ENCODE results near the gene SHB. TPM values are rescaled to one million over a fixed set of nuclear protein-coding genes. Genes with fewer than 3 reads are reported as not detected.
"Not testable (repeated sequence)": the region's sequence is repeated elsewhere in the genome, so short reads cannot be mapped to it uniquely, and the experiment has no call there.

SHB gene
- total and polyA plus RNA-seq, 2 experiments from 2014 or later: 28.2 to 46.9 TPM

GRCh38 chr9:37967761-37968080 is 101.3 kb downstream of the SHB start:
- no peak for TF ChIP-seq CTCF (IDR thresholded peaks at IDR 0.05; ENCODE audit: low read depth, low read length)
- H3K9me3 ChIP-seq (ENCODE audit: low read depth): no peaks in the 10 kb centered on the region
- no peak overlapping the region for H3K4me3 ChIP-seq
- H3K27ac ChIP-seq: no peak overlapping the region
- peaks cover 20% of the 10 kb centered on the region for H3K4me1 ChIP-seq (ENCODE audit: low read depth)
- no peaks in the 10 kb centered on the region for H3K27me3 ChIP-seq
- no peak for DNase-seq (ENCODE audit: low read depth in 1 of 2, low spot score in 1 of 2)
- no peaks in the 10 kb centered on the region for H3K36me3 ChIP-seq

- no peaks in the 10 kb centered on the region for H3K9me3 ChIP-seq (ENCODE audit: low read depth)
- no peak overlapping the region for H3K4me3 ChIP-seq
- no peak for TF ChIP-seq CTCF (IDR thresholded peaks at IDR 0.05; ENCODE audit: low read depth, low read length)
- no peaks in the 10 kb centered on the region for H3K36me3 ChIP-seq
- peaks cover 20% of the 10 kb centered on the region for H3K4me1 ChIP-seq (ENCODE audit: low read depth)
- DNase-seq (ENCODE audit: low read depth in 1 of 2, low spot score in 1 of 2): no peak
- no peaks in the 10 kb centered on the region for H3K27me3 ChIP-seq
- H3K27ac ChIP-seq: no peak overlapping the region
These were observed 101.8 kb downstream of the SHB start for GRCh38 chr9:37967014-37967760.

GRCh38 chr9:37966412-37967013 is 102.5 kb downstream of the SHB start:
- no peak overlapping the region for H3K27ac ChIP-seq

GRCh38 chr9:37965676-37966345 is 103.2 kb downstream of the SHB start:
- not testable (repeated sequence) for H3K4me3 ChIP-seq; H3K27ac ChIP-seq; H3K27me3 ChIP-seq; H3K36me3 ChIP-seq; H3K9me3 ChIP-seq (ENCODE audit: low read depth)
- DNase-seq (ENCODE audit: low read depth in 1 of 2, low spot score in 1 of 2): peak in 1 of 2 donors; percentile 47
- peaks cover 18% of the 10 kb centered on the region for H3K4me1 ChIP-seq (ENCODE audit: low read depth)

More at GRCh38 chr9:37966412-37967013, 102.5 kb downstream of the SHB start:
- no peaks in the 10 kb centered on the region for H3K27me3 ChIP-seq
- H3K9me3 ChIP-seq (ENCODE audit: low read depth): no peaks in the 10 kb centered on the region
- peaks cover 20% of the 10 kb centered on the region for H3K4me1 ChIP-seq (ENCODE audit: low read depth)
- DNase-seq (ENCODE audit: low read depth in 1 of 2, low spot score in 1 of 2): no peak
- H3K4me3 ChIP-seq: no peak overlapping the region
- no peaks in the 10 kb centered on the region for H3K36me3 ChIP-seq
- no peak for TF ChIP-seq CTCF (IDR thresholded peaks at IDR 0.05; ENCODE audit: low read depth, low read length)

GRCh38 chr9:37965116-37965515 is 103.9 kb downstream of the SHB start:
- no peaks in the 10 kb centered on the region for H3K9me3 ChIP-seq (ENCODE audit: low read depth)
- H3K36me3 ChIP-seq: no peaks in the 10 kb centered on the region
- H3K4me3 ChIP-seq: no peak overlapping the region
- no peak for TF ChIP-seq CTCF (IDR thresholded peaks at IDR 0.05; ENCODE audit: low read depth, low read length)
- H3K4me1 ChIP-seq (ENCODE audit: low read depth): peaks cover 12% of the 10 kb centered on the region
- DNase-seq (ENCODE audit: low read depth in 1 of 2, low spot score in 1 of 2): no peak
- no peak overlapping the region for H3K27ac ChIP-seq
- H3K27me3 ChIP-seq: no peaks in the 10 kb centered on the region

GRCh38 chr9:37964740-37965081 is 104.3 kb downstream of the SHB start:
- no peak for DNase-seq (ENCODE audit: low read depth in 1 of 2, low spot score in 1 of 2)
- no peak overlapping the region for H3K4me3 ChIP-seq
- H3K27ac ChIP-seq: no peak overlapping the region
- peaks cover 7% of the 10 kb centered on the region for H3K4me1 ChIP-seq (ENCODE audit: low read depth)
- no peaks in the 10 kb centered on the region for H3K36me3 ChIP-seq
- TF ChIP-seq CTCF (IDR thresholded peaks at IDR 0.05; ENCODE audit: low read depth, low read length): no peak
- H3K9me3 ChIP-seq (ENCODE audit: low read depth): no peaks in the 10 kb centered on the region
- H3K27me3 ChIP-seq: no peaks in the 10 kb centered on the region

Data from cardiac muscle cell (in vitro differentiated cells and primary cell).